ENCODE data around the gene SYNPO2. TPM values are rescaled to one million over a fixed set of nuclear protein-coding genes. Genes with fewer than 3 reads are reported as not detected.

The SYNPO2 gene
- total RNA-seq, 1 donor from 2014 or later: 0.09 TPM

DNA sequence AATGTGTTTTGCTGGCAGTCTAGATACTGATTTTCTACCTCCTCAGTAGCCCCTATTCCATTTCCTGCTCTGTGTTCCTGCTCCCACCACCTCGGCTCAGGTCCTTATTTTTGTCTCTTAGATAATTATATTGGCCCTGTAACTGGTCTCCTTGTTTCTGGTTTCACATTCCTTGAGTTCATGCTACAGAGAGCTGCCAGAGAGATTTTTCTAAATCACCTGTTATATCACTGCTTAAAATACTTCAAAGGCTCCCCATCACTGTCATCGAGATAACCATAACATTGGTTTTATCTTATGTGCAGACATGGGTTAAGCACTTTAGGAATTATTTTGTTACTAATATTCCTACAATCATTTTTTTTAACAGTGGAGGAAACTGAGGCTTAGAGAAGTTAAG is 9.6 kb downstream of the SYNPO2 start:
- Mint-ChIP-seq H3K4me3 (no peak overlapping the region), H3K36me3 (no peaks in the 10 kb centered on the region), H3K27ac (no peak overlapping the region)

GRCh38 chr4:118898684-118899138 is 10.1 kb downstream of the SYNPO2 start:
- Mint-ChIP-seq H3K9me3 (no peaks in the 10 kb centered on the region), H3K4me1 (no peaks in the 10 kb centered on the region), H3K4me3 (no peak overlapping the region), H3K36me3 (no peaks in the 10 kb centered on the region), H3K27me3 (ENCODE audit: insufficient read depth, low read depth) (peaks cover 4% of the 10 kb centered on the region), H3K27ac (no peak overlapping the region)
- Histone ChIP-seq H4K20me1 (ENCODE audit: low read depth) (no peaks in the 10 kb centered on the region), H3K27ac (no peak overlapping the region), H2AFZ (replicated peaks) (no peak overlapping the region), H3F3A (ENCODE audit: low read depth) (no peaks in the 10 kb centered on the region), H3K9ac (no peak overlapping the region), H3K79me2 (ENCODE audit: low read depth) (no peaks in the 10 kb centered on the region), H3K4me2 (no peak overlapping the region), H3K27me3 (no peaks in the 10 kb centered on the region), H3K9me3 (ENCODE audit: low read depth) (no peaks in the 10 kb centered on the region), H3K4me3 (no peak overlapping the region), H3K36me3 (no peaks in the 10 kb centered on the region), H3K4me1 (no peaks in the 10 kb centered on the region)
- TF ChIP-seq EZH2phosphoT487 (IDR thresholded peaks at IDR 0.05) (no peak), EZH2 (IDR thresholded peaks at IDR 0.05) (no peak)
- DNase-seq (ENCODE audit: low spot score): no peak

More for the DNA sequence above, 9.6 kb downstream of the SYNPO2 start:
- H3K9ac ChIP-seq: no peak overlapping the region
- H2AFZ ChIP-seq (replicated peaks): no peak overlapping the region
- no peaks in the 10 kb centered on the region for H3K4me1 ChIP-seq
- H3K27me3 Mint-ChIP-seq (ENCODE audit: insufficient read depth, low read depth): peaks cover 4% of the 10 kb centered on the region
- H3K9me3 Mint-ChIP-seq: no peaks in the 10 kb centered on the region
- no peaks in the 10 kb centered on the region for H3K36me3 ChIP-seq
- no peaks in the 10 kb centered on the region for H3K4me1 Mint-ChIP-seq
- DNase-seq (ENCODE audit: low spot score): no peak
- no peaks in the 10 kb centered on the region for H3F3A ChIP-seq (ENCODE audit: low read depth)
- H3K27ac ChIP-seq: no peak overlapping the region
- no peaks in the 10 kb centered on the region for H4K20me1 ChIP-seq (ENCODE audit: low read depth)
- H3K4me2 ChIP-seq: no peak overlapping the region
- no peaks in the 10 kb centered on the region for H3K79me2 ChIP-seq (ENCODE audit: low read depth)
- TF ChIP-seq EZH2phosphoT487 (IDR thresholded peaks at IDR 0.05) (no peak), EZH2 (IDR thresholded peaks at IDR 0.05) (no peak)
- TF ChIP-seq, protein P1, sequence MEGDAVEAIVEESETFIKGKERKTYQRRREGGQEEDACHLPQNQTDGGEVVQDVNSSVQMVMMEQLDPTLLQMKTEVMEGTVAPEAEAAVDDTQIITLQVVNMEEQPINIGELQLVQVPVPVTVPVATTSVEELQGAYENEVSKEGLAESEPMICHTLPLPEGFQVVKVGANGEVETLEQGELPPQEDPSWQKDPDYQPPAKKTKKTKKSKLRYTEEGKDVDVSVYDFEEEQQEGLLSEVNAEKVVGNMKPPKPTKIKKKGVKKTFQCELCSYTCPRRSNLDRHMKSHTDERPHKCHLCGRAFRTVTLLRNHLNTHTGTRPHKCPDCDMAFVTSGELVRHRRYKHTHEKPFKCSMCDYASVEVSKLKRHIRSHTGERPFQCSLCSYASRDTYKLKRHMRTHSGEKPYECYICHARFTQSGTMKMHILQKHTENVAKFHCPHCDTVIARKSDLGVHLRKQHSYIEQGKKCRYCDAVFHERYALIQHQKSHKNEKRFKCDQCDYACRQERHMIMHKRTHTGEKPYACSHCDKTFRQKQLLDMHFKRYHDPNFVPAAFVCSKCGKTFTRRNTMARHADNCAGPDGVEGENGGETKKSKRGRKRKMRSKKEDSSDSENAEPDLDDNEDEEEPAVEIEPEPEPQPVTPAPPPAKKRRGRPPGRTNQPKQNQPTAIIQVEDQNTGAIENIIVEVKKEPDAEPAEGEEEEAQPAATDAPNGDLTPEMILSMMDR (IDR thresholded peaks at IDR 0.05): no peak
- H3K27me3 ChIP-seq: no peaks in the 10 kb centered on the region
- H3K4me3 ChIP-seq: no peak overlapping the region
- H3K9me3 ChIP-seq (ENCODE audit: low read depth): no peaks in the 10 kb centered on the region

DNA sequence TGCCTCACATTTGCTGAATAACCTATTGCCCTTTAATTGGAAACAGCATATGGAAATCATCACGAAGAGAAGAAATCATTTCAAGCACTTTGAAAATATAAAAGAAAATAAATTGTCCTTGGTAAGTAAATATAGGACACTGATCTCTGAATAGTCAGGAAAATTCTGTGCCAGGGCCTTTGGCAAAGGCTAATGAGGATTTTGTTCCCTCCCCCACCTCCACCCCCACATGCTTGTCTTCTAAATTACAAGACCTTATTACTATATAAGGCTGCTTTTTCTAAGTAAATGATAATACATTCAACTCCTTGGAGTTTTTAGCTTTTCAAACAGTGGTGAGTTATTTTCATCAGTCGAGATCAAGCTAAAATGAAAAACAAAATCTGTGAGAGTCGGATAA is 15.8 kb downstream of the SYNPO2 start:
- Histone ChIP-seq H3K27me3 (no peaks in the 10 kb centered on the region), H3F3A (ENCODE audit: low read depth) (no peaks in the 10 kb centered on the region), H3K27ac (no peak overlapping the region), H3K9me3 (ENCODE audit: low read depth) (no peaks in the 10 kb centered on the region), H3K4me2 (no peak overlapping the region), H3K4me3 (no peak overlapping the region), H3K9ac (no peak overlapping the region), H3K79me2 (ENCODE audit: low read depth) (no peaks in the 10 kb centered on the region), H3K36me3 (no peaks in the 10 kb centered on the region), H2AFZ (replicated peaks) (no peak overlapping the region), H3K4me1 (no peaks in the 10 kb centered on the region), H4K20me1 (ENCODE audit: low read depth) (no peaks in the 10 kb centered on the region)
- Mint-ChIP-seq H3K36me3 (no peaks in the 10 kb centered on the region), H3K4me3 (no peak overlapping the region), H3K27me3 (ENCODE audit: insufficient read depth, low read depth) (no peaks in the 10 kb centered on the region), H3K9me3 (no peaks in the 10 kb centered on the region), H3K27ac (no peak overlapping the region), H3K4me1 (no peaks in the 10 kb centered on the region)
- DNase-seq (ENCODE audit: low spot score): no peak
- no peak for TF ChIP-seq EZH2phosphoT487 (IDR thresholded peaks at IDR 0.05)
- no peak for TF ChIP-seq EZH2 (IDR thresholded peaks at IDR 0.05)
- TF ChIP-seq, protein P1 (IDR thresholded peaks at IDR 0.05): no peak

DNA sequence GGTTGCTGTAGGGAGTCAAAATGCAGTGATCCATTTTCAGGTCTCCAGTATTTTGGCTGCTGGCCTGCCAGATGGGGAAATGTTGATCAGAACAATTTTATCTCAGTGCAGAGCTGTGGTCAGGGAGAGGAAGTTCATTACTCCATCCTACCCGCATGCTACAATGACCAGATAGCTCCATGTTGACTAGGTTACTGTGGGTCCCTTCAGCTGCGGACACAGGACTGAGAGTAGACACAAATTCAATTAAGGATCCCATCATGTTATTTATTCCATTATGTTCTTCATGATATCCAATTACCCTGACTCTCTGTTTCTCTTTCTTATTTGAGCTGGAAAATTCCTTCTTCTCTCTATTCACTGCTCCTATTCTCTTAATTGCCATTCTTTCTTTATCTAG is 16.3 kb downstream of the SYNPO2 start:
- Histone ChIP-seq H3K9me3 (ENCODE audit: low read depth) (no peaks in the 10 kb centered on the region), H3F3A (ENCODE audit: low read depth) (no peaks in the 10 kb centered on the region), H3K4me2 (no peak overlapping the region), H3K9ac (no peak overlapping the region), H3K4me3 (no peak overlapping the region), H3K27ac (no peak overlapping the region), H3K27me3 (no peaks in the 10 kb centered on the region), H3K4me1 (no peaks in the 10 kb centered on the region), H4K20me1 (ENCODE audit: low read depth) (no peaks in the 10 kb centered on the region), H3K36me3 (no peaks in the 10 kb centered on the region), H3K79me2 (ENCODE audit: low read depth) (no peaks in the 10 kb centered on the region), H2AFZ (replicated peaks) (no peak overlapping the region)
- no peak overlapping the region for H3K4me3 Mint-ChIP-seq
- no peak for TF ChIP-seq EZH2phosphoT487 (IDR thresholded peaks at IDR 0.05)
- TF ChIP-seq, protein P1 (IDR thresholded peaks at IDR 0.05): no peak
- no peak for TF ChIP-seq EZH2 (IDR thresholded peaks at IDR 0.05)
- DNase-seq (ENCODE audit: low spot score): no peak
- no peaks in the 10 kb centered on the region for H3K9me3 Mint-ChIP-seq
- H3K27ac Mint-ChIP-seq: no peak overlapping the region
- H3K4me1 Mint-ChIP-seq: no peaks in the 10 kb centered on the region
- no peaks in the 10 kb centered on the region for H3K36me3 Mint-ChIP-seq
- H3K27me3 Mint-ChIP-seq (ENCODE audit: insufficient read depth, low read depth): no peaks in the 10 kb centered on the region
